ENCODE results near the gene LONP2. TPM values are rescaled to one million over a fixed set of nuclear protein-coding genes. Genes with fewer than 3 reads are reported as not detected.
A peak's percentile ranks its signal among the peaks of the same experiment; 100 is the strongest.

The LONP2 gene
- total and polyA plus RNA-seq, 2 of the 13 experiments (the other 11 are each of a cell fraction or from before 2014, with no cell fraction given) = 39.2 to 63.3 TPM

DNA sequence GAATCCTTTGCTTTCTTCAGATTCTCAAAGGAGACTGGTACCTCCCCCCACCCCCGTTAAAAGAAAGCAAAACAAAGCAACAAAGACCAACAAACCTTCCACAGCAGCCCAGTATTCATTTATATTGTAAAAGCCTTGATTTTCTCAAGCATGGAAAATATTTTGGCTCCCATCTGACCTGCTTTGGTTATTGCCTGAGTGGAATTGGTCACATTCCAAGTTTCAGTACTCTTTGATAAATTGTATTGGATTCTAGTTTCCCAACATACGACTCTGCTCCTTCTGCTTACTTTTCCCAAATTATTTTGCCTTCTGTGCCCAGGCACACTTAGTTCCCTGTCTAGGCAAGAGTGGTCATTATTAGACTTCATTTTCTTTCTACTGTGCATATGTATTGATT lies 2.0 kb downstream of the LONP2 start (continued):
- TF ChIP-seq, protein P1, sequence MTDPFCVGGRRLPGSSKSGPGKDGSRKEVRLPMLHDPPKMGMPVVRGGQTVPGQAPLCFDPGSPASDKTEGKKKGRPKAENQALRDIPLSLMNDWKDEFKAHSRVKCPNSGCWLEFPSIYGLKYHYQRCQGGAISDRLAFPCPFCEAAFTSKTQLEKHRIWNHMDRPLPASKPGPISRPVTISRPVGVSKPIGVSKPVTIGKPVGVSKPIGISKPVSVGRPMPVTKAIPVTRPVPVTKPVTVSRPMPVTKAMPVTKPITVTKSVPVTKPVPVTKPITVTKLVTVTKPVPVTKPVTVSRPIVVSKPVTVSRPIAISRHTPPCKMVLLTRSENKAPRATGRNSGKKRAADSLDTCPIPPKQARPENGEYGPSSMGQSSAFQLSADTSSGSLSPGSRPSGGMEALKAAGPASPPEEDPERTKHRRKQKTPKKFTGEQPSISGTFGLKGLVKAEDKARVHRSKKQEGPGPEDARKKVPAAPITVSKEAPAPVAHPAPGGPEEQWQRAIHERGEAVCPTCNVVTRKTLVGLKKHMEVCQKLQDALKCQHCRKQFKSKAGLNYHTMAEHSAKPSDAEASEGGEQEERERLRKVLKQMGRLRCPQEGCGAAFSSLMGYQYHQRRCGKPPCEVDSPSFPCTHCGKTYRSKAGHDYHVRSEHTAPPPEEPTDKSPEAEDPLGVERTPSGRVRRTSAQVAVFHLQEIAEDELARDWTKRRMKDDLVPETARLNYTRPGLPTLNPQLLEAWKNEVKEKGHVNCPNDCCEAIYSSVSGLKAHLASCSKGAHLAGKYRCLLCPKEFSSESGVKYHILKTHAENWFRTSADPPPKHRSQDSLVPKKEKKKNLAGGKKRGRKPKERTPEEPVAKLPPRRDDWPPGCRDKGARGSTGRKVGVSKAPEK (CRISPR knock-in tag; IDR thresholded peaks at IDR 0.05; ENCODE audit: borderline replicate concordance) = no peak
- TF ChIP-seq TOE1 (CRISPR knock-in tag; IDR thresholded peaks at IDR 0.05) = no peak
- no peak for TF ChIP-seq TCF7L2 (IDR thresholded peaks at IDR 0.05; ENCODE audit: low read depth, low read length)
- no peak for TF ChIP-seq SIN3B (IDR thresholded peaks at IDR 0.05; ENCODE audit: low read length)
- TF ChIP-seq BORCS8-MEF2B (CRISPR knock-in tag; IDR thresholded peaks at IDR 0.05) = no peak

DNA sequence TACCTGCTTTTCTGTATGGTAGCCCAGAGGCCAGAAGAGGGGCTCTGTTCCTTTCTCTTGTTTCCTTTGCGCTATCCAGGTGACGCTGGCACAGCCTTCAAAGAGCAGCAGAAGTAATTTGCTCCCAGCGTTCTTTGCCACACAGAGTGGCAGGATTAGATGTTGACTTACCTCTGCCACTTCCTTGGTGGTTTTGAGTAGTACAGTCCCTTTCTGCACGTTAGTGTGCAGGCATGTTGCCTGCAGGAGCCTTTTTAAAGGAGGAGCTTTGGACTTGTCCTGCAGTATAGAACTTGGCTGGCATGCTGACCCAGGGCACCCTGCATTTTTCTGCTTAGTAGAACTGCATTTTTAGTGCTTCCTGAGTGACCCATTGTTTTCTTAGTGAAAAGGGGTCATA lies 3.2 kb downstream of the LONP2 start, which contains the start of gene ABCC11:
ABCC11 (minus strand) TSS at position 229 of the 400 bp plus-strand sequence. CDS start 15,618 bp downstream, outside the sequence.
- Histone ChIP-seq H3K27ac (ENCODE audit: extremely low read length, insufficient read depth, low read length) (peak within 1 kb of the TSS; percentile 19), H3K36me3 (replicated peaks in 1 of 2; ENCODE audit: control insufficient read depth in 1 of 2, insufficient read depth in 2 of 2, low read length in 2 of 2) (peaks cover 2 to 11% of the 10 kb centered on the region in 2 experiments; a peak in 4 of 5 replicates), H3K27me3 (ENCODE audit: control insufficient read depth in 1 of 2, insufficient read depth in 2 of 2, low read length in 2 of 2) (no peaks in the 10 kb centered on the region; a peak in 1 of 5 replicates), H4K20me1 (ENCODE audit: insufficient read depth, low read length) (peaks cover 8% of the 10 kb centered on the region; the same call in 1 of the 2 replicates), H3K4me2 (ENCODE audit: low read depth, low read length) (peak within 1 kb of the TSS; percentile 93; the same call in 1 of the 2 replicates), H2AFZ (ENCODE audit: low read length) (no peak within 1 kb of the TSS), H3K4me3 (replicated peaks in 1 of 3; ENCODE audit: insufficient read depth in 1 of 3, low read depth in 2 of 3, low read length in 3 of 3) (peak within 1 kb of the TSS in 1 of 3 experiments; percentile 93; a peak in 1 of 6 replicates), H3K9ac (ENCODE audit: insufficient read depth, low read depth, low read length) (peak within 1 kb of the TSS; percentile 31; the same call in 1 of the 2 replicates), H3K4me1 (ENCODE audit: insufficient read depth, low read length) (peaks cover 34% of the 10 kb centered on the region), H3K79me2 (ENCODE audit: insufficient read depth, low read length) (peaks cover 65% of the 10 kb centered on the region), H3K9me3 (ENCODE audit: low read length) (no peaks in the 10 kb centered on the region)
- FAIRE-seq (no peak), ATAC-seq (no peak), DNase-seq (ENCODE audit: low spot score) (no peak)
- whole genome bisulfite sequencing (ENCODE audit: low lambda C conversion rate) = 66% methylated on average over 4 of the region's 4 CpGs
- TF ChIP-seq SYNCRIP (IDR thresholded peaks at IDR 0.05; ENCODE audit: insufficient read depth, low read depth, low read length) = no peak
- no peak for TF ChIP-seq SRSF9 (IDR thresholded peaks at IDR 0.05; ENCODE audit: borderline replicate concordance, insufficient read depth, low read depth, low read length, poor library complexity, severe bottlenecking)
- no peak for TF ChIP-seq ZNF570 (CRISPR knock-in tag; IDR thresholded peaks at IDR 0.05; ENCODE audit: borderline replicate concordance)
- TF ChIP-seq, protein P2, sequence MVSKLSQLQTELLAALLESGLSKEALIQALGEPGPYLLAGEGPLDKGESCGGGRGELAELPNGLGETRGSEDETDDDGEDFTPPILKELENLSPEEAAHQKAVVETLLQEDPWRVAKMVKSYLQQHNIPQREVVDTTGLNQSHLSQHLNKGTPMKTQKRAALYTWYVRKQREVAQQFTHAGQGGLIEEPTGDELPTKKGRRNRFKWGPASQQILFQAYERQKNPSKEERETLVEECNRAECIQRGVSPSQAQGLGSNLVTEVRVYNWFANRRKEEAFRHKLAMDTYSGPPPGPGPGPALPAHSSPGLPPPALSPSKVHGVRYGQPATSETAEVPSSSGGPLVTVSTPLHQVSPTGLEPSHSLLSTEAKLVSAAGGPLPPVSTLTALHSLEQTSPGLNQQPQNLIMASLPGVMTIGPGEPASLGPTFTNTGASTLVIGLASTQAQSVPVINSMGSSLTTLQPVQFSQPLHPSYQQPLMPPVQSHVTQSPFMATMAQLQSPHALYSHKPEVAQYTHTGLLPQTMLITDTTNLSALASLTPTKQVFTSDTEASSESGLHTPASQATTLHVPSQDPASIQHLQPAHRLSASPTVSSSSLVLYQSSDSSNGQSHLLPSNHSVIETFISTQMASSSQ (IDR thresholded peaks at IDR 0.05; ENCODE audit: low read depth) = no peak
- TF ChIP-seq, protein P2 (CRISPR knock-in tag; IDR thresholded peaks at IDR 0.05; ENCODE audit: borderline replicate concordance) = no peak
- ChIA-PET POLR2A (interaction anchor here (1.3 kb wide), 1 partner anchor 12 kb away, joined by 3 read pairs; no protein-coding TSS in a partner anchor), CTCF (ENCODE audit: low intra/inter-chr PET ratio, low total read pairs) (no interaction called here)
- BruUV-seq (replicated peaks) = no TSS peak
- intact Hi-C loops (cut with micrococcal nuclease; ENCODE audit: unreplicated experiment) (no loop called here), in situ Hi-C loops (cut with HindIII; ENCODE audit: extremely low pct_ligation_motif_present, low pct_unique_long_range_greater_than_20kb) (no loop called here)
